Skeletal muscle cell (primary cell): Measurements from ENCODE around the gene PDE4DIP.
"Not testable (repeated sequence)": the region's sequence is repeated elsewhere in the genome, so short reads cannot be mapped to it uniquely, and the experiment has no call there.

Experiments used
- DNase-seq: peaks from one replicate; pipeline ENCODE4 v3.0.0-alpha.2; 2010; ENCODE audit warnings: low read depth
- H3K4me3 ChIP-seq: 2 replicates; pipeline ENCODE4 v1.5.1; 2011; ENCODE audit warnings: low read depth, mild to moderate bottlenecking, control low read depth, low read length, moderate library complexity

PDE4DIP gene

DNA sequence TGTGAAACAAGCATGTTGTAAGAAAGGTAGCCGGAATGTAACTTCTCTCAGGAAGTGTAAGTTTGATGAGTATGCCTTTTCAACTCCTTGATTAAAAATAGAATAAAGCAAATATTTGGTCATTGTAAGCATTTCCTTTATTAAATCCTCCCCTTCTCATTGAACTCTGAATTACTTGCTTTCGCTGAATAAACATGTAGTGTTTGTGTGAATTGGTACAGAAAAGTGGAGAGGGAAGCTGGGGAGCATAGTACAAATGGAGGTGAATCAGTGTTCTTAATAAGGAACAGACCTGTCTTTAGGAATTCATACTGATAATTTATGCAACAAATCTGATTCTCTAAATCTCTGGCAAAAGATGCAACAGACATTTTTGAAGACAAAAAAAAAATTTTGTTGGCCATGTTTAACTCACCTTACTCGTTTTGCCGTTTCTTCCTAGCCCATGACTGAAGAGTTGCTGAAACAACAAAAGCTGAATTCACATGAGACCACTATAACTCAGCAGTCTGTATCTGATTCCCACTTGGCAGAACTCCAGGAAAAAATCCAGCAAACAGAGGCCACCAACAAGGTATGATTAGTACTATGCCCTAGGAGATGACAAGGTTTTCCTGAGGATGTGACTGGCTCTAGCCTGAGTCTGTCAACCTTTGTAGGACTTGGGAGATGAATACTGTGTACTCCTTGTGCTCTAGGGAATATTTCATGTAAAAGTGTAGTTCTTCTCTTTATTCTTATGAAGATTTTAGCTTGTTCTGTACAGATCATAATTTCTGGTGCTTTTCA, 116.2 kb downstream of the PDE4DIP start:
- DNase-seq, H3K4me3 ChIP-seq: not testable (repeated sequence)

DNA sequence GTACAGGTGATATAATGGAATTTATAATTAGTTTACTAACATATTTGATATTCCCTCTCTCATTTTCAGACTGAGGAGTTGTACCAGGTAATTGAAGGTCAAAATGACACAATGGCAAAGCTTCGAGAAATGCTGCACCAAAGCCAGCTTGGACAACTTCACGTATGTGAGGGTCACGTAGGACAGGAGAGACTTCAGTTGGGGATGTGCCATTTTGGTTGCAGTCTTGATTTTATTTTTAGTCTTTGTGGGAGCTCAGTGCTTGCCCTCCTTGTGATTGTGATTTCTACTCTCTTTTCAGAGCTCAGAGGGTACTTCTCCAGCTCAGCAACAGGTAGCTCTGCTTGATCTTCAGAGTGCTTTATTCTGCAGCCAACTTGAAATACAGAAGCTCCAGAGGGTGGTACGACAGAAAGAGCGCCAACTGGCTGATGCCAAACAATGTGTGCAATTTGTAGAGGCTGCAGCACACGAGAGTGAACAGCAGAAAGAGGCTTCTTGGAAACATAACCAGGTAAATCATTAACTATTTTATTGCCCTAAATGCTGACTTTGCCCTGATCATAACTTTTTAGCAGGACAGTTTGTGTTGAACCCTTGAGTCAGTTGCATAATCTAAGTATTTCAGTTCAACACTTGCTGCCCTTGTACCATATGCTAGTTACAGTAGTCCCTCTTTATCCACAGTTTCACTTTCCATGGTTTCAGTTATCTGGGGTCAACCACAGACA, 118.1 kb downstream of the PDE4DIP start:
- H3K4me3 ChIP-seq, DNase-seq: not testable (repeated sequence)

DNA sequence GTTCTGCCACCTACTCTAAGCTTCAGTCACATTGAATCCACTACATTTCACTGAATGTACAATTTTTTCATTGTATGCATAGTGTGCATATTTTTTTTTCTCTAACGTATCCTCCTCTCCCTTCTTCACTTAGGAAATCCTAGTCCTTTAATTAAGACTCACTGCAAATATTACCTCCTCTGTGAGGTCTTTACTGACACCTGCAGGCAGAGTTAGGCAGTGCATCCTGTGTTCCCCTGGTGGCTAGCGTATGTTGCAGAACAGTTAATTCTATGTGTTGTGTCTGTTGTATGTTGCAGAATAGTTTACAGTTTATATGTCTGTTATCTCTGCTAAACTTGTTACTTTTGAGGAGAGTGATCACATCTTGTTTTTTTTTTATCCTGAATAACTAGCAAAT, 121.9 kb downstream of the PDE4DIP start:
- not testable (repeated sequence) for H3K4me3 ChIP-seq, DNase-seq

DNA sequence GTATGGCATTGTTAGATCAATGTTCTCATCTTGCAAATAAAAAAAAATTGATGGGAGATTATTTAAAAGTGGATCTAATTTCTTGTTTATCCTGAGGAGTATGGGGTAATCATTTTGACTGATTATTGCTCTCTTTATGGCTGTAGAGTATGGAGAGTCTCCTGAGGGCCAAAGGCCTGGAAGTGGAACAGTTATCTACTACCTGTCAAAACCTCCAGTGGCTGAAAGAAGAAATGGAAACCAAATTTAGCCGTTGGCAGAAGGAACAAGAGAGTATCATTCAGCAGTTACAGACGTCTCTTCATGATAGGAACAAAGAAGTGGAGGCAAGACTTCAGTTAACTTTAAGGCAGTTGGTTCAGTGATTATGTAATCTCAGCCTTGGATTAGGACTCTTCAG, 123.4 kb downstream of the PDE4DIP start:
- H3K4me3 ChIP-seq, result not testable (repeated sequence)

DNA sequence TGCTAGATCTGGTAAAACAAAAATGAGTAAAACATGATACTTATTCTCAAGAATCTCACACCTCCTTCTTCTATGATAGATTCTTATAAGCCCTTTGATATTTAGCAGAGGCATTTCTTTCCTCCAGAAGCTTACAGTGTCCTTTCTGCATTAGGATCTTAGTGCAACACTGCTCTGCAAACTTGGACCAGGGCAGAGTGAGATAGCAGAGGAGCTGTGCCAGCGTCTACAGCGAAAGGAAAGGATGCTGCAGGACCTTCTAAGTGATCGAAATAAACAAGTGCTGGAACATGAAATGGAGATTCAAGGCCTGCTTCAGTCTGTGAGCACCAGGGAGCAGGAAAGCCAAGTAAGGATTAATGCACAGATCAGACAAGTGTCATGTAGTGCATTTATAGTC, 124.5 kb downstream of the PDE4DIP start:
- DNase-seq, H3K4me3 ChIP-seq: not testable (repeated sequence)

More for the DNA sequence above, 123.4 kb downstream of the PDE4DIP start:
- DNase-seq, result not testable (repeated sequence)

DNA sequence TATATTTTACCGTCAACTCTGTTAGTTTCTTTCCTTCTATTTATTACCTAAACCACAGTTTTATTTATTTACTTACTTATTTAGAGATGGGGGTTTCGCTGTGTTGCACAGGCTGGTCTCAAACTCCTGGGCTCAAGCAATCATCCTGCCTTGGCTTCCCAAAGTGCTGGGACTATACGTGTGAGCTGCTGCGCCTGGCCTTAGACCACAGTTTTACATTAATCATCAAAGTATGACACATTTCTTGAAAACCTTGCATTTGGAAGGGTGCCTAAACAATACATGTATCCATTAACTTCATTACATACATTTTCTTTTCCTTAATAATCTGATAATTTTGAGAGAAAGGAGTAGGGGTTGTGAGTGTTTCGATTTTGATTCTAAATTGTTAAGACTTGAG, 124.9 kb downstream of the PDE4DIP start:
- not testable (repeated sequence) for DNase-seq, H3K4me3 ChIP-seq

DNA sequence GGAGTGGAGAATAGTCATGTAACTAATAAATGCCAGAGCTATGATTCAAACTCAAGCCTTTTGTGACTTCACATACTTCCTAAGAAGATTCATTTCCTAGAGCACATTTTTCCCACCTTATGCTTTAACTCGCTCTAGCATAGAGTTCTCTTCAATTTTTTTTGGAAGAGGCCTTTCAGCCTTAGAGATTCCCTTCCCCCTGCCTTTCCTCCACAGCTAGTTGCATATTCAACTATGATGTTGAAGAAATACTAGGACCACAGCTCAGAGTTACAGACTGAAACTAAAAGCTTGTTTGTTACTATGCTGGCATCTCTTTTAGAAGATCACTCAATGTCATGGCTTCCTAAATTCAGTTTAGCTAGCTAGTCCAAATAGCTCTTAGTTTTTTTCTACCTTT, 131.2 kb downstream of the PDE4DIP start:
- H3K4me3 ChIP-seq, result not testable (repeated sequence)
- peak; percentile 6 for DNase-seq

DNA sequence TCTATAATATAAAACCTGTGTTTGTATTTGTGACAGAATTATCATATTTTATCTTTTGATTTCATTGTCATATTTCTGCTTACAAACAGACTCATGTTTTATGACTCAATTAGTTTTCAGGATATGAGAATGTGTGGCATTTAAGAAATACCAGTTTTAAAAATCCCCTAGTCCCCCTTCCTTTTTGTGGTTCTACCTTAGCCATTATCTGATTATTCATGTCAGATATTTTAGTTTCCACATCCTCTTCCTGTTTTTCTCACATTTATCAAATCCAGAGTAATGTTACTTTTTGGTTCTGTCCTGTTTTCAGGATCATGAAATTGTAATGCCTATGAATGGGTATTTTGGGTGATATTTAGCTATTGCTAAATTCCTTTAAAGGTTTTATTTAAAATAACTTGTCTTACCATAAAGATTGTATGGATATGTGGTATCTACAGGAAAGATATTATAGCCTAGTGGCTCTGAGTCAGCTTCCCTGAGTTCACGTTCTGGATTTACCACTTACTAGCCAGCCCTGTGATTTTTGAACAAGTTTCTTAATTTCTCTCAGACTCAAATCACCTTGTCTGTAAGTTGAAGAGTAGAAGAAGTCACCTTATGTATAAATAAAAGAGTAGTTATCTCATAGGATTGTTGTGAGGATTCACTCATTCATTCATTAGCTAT, 131.8 kb downstream of the PDE4DIP start:
- not testable (repeated sequence) for DNase-seq, H3K4me3 ChIP-seq

DNA sequence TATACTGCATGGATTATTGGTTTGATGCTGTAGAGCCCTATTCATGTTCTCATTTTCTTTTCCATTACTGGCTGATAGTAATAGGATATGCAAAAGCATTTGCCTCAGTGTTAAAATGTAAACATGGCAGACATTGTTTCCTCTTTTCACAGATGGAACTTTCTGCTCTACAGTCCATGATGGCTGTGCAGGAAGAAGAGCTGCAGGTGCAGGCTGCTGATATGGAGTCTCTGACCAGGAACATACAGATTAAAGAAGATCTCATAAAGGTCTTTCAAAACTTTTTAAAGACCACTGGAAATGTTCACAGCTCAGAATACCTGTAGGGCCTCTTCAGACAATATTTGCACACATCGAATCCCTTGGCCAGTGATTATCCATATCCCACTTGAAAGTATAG, 133.6 kb downstream of the PDE4DIP start:
- H3K4me3 ChIP-seq, DNase-seq: not testable (repeated sequence)

DNA sequence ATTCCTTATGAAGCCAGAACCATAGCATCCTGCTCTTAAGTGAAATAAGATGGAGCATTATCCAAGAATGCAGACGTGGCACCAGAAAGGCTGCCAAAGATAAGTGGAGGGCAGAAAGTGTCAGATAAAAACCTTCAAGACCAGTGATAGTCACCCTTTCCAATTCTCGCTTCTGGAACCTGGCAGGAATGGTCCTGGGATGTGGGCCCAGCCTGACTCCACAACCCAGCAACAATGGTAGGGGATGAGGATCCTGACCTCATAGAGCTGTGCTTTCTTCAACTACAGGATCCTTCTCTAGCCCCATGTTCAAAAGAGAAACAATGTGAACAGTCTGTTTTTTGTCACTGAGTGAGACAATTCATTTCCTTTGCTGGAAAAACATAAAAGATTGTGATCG, 145.2 kb downstream of the PDE4DIP start:
- H3K4me3 ChIP-seq, DNase-seq: not testable (repeated sequence)

DNA sequence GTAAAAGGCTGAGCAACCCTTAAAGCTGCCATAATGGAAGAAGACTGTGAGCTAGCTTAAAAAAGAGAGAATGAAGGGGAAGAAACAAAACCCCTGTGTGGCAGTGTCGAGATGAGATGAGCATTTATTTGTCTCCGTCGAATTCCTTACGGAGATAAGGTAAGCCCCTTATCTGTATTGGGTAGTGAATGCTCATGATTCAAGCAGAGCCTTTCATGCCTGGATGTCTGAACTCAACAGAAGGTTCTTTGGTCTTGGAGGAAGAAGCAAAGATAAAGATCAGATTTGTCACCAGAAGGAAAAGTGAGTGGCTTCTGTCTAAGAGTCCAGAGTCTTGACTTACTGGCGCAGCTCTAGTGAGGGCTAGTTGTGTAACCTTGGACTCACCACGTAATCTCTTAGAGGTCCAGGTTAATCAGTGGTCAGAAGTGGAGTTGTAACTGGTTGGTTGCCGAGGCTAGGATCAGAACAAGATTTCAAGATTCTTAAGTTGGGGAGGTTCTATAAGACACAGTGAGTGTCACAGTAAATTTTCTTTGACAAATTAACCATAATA, 146.1 kb downstream of the PDE4DIP start:
- not testable (repeated sequence) for DNase-seq, H3K4me3 ChIP-seq

DNA sequence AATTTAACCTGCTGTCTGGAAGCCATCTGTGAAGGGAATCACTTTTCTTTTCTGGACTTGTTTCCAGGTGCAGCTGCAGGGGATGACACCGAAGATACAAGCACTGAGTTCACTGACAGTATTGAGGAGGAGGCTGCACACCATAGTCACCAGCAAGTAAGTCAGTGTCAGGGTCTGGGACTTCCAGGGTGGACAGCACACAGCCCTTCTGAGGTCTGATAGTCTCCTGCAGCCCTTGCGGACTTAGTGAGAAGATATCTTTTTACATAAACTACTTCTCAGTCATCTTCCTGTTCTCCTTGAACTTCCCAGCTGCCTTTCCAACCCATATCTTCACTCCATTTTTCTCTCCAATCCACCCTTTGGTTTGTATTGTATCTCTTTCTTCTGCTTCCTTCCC, 147.6 kb downstream of the PDE4DIP start:
- H3K4me3 ChIP-seq, DNase-seq: not testable (repeated sequence)

DNA sequence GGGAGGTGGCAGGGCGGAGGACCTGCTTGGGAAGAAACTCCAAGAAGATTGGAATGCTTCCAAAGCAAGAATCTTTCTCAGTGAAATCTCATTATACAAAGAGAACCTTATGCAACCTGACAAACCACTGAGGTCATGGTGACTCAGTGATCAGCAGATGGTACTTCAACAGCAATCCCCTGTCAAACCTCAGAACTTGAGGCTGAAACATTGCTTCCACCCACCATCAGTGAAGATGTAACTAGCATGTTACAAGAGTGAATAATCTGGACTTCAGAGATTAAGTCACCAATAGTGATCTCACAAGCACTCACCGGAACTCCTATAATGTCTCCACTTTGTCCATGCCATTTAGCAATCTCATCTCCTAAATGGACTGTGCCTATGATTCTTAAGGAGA, 148.1 kb downstream of the PDE4DIP start:
- DNase-seq, H3K4me3 ChIP-seq: not testable (repeated sequence)

DNA sequence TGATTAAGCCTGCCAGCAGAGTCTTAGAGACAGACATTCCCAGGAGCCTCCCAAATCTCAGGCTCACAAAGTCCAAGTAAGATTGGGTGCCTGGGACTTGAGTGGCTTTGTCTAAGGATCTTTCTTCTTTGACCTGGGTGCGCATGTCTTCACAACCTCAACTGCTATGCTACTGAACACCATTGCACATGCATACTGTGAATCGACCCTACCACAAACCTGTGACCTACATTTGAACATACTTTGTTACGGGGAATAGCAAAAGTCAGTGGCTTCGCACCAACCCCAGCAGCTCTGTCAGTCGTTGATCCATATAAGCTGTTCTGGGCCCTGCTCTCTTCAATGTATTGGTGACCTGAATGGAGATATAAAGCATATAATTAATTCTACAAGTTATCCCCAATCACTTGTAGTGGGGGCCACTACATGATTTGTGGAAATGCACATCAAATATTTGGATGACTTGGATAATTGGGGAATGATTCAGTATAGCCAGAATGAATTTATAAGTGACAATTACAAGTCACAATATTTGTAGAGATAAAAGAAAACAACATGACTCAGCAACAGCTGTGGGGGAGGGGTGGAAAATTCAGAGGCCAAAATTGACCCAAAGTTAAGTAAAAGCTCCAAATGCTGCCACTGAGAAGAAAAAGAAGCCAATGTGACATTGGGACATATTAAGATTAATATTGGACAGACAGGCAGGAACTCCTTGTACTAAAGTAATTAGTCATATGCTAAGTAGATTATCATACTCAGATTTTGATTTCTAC, 152.4 kb downstream of the PDE4DIP start:
- DNase-seq, H3K4me3 ChIP-seq: not testable (repeated sequence)

DNA sequence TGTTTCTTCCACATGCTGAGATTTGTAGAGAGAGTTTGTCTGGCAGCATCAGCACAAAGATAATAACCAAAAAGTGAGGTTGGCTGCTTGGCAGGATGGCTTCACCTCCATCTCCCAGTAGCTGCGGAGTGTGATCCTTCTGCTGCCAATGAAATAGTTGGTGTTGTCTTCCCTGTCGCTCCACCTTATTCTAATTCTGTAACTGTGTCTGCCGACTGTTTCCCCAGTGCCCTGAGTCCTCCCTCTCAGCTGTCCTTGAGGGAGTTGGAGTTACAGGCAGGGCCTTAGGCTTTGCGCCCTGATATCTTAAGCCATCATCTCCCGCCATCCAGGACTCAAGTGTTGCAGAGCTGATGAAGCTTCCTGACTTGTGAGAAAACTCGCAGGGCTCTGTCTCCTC, 153.2 kb downstream of the PDE4DIP start:
- not testable (repeated sequence) for DNase-seq

DNA sequence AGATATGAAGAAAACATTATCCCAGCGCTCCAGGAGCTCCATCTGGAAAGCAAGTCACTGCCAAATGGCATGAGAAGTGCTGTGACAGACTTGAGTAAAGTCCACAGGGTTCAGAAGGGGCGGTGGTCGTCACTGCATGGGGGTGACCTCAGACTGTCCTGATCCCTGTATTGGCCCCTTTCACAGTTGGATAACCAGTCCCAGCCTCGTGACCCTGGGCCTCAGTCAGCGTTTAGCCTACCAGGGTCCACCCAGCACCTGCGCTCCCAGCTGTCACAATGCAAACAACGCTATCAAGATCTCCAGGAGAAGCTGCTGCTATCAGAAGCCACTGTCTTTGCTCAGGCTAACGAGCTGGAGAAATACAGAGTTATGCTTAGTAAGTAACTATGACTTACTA, 158.4 kb downstream of the PDE4DIP start:
- not testable (repeated sequence) for DNase-seq, H3K4me3 ChIP-seq

More for the DNA sequence above, 153.2 kb downstream of the PDE4DIP start:
- not testable (repeated sequence) for H3K4me3 ChIP-seq

DNA sequence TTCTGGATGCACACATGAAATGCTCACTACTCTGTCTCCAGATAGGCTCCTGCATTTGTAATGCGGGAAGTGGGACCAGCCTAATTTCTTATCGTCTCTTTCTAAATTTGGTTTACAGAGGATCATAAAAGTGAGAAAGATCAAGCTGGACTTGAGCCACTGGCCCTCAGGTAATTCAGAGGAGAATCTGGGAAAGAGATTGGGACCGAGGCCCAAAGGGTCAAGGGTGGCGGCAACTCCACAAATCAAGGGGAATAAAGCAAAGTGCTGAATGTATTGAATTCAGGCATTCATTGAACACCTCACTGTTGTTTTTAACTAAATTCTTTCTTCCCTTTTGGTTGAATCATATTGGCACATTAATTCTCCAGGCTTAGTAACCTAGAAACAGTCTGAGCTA, 164.1 kb downstream of the PDE4DIP start:
- H3K4me3 ChIP-seq, DNase-seq: not testable (repeated sequence)

DNA sequence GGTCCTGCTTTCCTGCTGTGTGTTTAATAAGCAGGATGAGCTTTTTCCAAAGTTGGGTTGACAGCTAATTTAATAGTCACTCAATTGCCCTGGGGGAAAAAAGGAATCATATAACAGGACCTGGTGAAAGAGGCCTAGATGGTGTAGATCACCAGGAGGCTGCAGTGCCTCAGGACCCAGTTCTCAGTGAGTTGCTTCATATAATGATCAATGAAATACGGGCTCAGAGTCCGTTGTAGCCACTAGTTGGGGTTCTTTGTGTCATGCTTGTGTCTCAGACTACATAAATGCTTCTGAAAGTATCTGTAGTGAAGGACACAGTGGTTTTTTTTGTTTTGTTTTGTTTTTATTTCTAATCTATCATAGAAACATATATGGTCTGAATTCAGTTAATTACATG, 164.5 kb downstream of the PDE4DIP start:
- not testable (repeated sequence) for H3K4me3 ChIP-seq, DNase-seq

DNA sequence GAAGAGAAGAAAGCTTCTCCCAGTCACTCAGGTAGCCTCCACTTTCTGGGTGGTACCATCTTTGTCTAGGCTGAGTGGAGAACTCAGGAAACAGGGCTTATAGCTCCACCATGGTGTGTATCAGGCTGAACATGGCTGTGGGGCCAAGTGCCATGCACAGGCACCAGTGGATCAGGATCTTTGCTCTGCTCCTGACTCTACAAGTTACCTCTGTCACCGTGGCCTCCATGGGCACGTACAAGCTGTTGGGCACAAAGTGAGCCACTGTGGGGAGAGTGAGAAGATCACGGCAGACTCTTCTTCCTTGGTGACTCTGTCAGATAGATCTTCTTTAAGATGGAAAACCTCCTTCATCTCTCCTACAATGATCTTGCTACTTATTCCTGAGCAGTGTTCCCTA, 165.5 kb downstream of the PDE4DIP start:
- not testable (repeated sequence) for DNase-seq, H3K4me3 ChIP-seq
